Measurements from ENCODE around the gene EMC6.

EMC6 gene

DNA sequence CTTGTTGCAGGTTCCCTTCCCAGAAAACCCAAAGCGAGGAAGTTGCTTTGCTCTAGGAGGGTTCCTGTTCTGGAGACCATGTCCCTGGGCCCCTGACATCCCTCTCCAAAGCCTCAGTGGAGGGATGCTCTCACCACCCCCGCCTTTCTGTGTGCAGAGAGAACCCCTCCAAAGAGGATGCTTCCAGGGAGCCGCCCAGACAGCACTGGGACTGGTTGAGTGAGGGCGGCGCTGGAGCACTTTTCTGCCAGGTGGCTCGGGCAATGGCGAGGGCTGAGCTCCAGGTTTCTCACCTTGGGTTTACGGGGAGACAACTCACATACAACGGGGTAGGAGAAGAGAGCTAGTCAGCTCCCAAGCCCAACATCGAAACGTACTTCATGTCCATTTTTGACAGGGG, 7.3 kb downstream of the EMC6 start:
- intact Hi-C loops (cut with DNase I) = no loop called here

DNA sequence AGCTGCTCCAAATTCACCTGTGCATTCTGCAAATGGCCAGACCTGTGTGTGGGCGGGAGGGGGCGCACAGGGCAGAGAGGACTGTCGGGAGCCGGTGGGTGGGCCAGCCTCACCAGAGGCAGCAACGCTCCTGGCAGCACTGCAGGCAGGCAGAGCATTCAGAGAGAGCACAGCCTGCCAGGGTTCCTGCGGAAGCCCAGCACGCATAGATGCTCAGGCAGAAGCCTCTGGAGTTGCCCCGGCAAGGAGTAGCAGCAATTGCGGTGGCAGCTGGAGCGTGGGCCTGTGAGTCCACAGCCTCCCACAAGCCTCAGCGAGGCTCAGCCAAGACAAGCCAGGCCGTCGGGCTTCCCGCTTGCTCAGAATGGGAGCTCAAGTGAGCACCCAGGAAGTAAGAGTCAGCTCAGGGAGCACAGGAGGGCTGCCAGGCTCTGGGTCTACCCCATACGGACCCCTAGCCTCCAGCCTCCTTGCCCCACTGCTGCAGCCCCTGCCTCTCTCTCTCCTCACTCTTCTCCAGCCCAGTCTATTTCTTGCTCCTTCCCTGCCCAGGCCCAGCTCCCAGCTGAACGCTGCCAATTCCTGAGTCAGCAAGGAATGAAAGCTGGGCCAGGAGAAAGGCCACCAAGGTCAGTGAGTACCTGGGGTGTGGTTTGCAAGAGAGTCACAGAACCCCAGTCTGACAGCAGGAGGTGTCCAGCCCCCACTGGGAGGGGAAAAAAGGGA, 9.6 kb downstream of the EMC6 start:
- peak in 8 of 42 donors; percentile 38 to 68 (median 54) for DNase-seq
- intact Hi-C loops (cut with DNase I) = no loop called here

More for the DNA sequence above, 7.3 kb downstream of the EMC6 start:
- no peak for DNase-seq

DNA sequence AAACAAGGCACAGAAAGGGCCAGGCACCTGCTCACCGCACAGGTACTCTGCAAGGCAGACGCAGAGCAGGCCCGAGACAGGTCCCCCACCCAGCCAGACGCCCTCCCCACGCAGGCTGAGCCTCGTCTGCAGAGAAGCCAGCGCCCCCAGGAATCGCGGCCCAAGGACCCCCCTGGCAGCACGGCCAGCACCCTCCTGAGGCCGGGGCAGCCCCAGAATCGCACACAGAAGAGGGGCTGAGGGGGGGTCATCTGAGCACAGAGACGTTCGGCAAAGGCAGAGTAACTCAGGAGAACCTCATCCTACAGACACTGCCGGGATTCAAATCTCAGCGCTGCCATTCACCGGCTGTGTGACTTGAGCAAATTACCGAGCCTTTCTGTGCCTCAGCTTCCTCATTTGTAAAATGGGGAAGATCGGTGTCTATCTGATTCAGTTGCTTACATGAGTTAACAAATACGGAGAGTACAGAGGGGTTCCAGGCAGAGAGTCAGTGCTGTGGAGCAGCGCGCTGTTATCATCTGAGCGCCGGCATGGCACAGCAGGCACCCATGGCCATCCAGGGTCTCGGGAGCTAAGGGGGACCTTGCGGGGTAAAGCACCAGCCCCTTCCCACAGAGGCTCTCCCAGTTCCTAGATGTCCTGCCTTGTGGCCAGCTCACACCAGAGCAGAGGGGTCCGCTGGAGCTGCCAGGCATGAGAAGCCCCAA, 10.4 kb downstream of the EMC6 start:
- no peak for DNase-seq
- intact Hi-C loops (cut with DNase I) = no loop called here

DNA sequence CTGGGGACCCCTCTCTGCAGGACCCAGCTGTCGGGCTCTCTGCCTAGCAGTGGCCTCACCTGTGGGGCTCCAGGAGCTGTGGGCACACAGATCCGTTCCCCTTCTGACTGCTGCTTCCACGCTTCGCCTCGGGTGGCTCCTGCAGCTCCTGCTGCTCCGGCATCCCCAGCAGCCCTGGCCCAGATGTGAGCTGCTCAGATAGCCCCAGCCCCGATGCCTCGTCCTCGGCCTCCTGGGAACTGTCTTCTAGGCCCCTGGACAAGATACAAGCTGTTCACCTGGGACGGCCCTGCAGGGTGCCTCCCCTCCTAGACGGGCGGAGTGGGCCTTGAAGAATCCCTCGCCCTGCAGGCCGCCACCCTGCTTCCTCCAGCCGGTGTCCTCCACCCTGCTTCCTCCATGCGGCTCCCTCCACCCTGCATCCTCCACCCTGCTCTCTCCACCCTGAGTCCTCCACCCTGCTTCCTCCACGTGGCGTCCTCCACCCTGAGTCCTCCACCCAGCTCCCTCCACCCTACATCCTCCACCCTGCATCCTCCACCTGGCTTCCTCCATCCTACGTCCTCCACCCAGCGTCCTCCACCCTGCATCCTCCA, 11.0 kb downstream of the EMC6 start:
- intact Hi-C loops (cut with DNase I) = no loop called here
- DNase-seq = no peak

DNA sequence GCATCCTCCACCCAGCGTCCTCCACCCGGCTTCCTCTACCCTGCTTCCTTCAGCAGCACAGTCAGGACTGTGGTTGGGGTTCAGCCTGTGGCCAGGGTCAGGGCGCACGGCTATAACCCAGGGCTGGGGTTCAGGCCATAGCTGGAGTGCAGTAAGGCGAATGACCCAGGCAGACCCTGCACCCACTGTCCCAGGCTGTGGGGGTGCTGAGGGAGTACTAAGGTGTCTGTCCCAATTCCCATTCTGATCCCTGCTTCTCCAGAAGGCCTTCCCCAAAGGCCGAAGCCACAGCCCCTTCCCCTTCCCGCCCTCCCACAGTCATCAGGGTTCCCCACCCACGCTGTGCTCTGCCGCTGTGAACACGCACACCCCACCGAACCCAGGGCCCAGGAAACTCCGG, 12.4 kb downstream of the EMC6 start:
- intact Hi-C loops (cut with DNase I) = no loop called here

DNA sequence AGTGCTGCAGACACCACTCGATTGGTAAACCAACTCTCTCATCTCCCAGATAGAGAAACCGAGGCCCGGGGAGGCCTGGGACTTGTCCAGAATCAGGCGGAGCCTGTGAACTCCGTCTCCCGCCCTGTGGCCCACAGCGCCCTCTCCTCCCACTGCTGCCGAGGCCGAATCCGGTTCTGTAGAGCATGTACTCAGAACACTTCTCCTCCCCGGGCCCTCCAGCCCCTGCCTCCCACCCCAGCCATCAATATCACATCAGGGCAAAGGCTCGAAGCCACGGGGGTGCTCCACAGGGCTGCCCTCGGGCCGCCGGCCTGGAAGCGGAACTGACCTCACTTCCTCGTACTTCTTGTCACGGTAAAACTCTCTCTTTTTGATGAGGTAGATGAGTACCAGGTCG, 13.0 kb downstream of the EMC6 start:
- DNase-seq = no peak
- intact Hi-C loops (cut with DNase I) = no loop called here

More for the DNA sequence above, 12.4 kb downstream of the EMC6 start:
- peak in 1 of 42 donors; percentile 18 for DNase-seq

DNA sequence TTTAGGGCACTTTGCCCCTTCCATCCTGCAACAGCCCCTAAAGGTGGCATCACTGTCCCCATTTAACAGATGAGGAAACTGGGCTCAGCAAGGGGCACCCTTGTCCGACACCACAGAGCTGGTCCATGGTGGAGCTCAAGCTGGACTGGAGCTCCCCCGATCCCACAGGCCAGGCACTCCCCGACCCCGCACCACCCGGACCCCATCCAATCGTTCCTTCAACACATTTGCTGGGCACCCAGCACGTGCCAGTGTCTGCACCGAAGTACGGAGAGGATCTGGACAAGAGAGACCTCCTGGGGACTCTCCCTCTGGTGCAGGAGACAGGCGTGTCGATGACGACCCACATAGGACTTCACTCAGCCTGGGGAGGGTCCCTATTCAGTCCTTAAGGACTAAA, 13.4 kb downstream of the EMC6 start:
- no peak for DNase-seq
- intact Hi-C loops (cut with DNase I) = no loop called here

DNA sequence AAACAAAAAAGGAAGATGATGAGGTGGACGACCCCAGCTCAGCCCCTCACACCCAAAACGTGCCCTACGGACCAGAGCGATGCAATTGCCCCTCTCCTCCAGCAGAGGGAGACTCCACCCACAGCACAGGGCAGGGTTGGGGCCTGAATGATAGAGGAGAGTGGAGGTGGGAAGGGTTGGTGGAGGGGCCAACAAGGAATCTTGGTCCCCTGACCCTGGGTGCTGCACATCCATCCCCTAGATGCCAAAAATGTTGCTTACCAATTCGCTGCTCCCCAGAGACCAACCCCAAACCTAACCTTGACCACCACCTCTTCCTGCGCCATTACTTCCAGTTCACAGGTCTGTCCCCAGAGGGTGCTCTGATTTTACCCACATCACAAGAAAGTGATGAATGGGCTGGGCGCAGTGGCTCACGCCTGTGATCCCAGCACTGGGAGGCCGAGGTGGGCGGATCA, 14.5 kb downstream of the EMC6 start:
- intact Hi-C loops (cut with DNase I) = no loop called here
- peak in 10 of 42 donors; percentile 32 to 72 (median 45) for DNase-seq

DNA sequence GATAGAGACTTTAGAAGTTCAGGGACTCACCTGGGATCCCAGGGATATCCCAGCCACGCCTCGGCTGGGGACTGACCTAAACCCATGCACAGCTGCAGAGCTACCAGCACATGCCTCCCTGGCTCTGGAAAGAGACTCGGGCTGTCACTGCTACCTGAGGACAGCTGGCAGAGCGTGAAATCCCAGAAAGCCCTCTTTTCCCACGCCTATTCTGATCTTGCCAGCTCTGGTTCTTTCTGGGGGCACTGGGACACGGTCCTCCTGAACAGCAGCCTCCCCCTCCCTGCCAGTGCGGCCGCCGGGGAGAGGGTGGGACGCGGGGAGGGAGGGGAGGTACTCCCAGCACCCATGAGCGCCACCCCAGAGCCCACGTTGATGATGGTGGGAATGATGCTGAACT, 16.6 kb downstream of the EMC6 start:
- DNase-seq = no peak
- intact Hi-C loops (cut with DNase I) = no loop called here

DNA sequence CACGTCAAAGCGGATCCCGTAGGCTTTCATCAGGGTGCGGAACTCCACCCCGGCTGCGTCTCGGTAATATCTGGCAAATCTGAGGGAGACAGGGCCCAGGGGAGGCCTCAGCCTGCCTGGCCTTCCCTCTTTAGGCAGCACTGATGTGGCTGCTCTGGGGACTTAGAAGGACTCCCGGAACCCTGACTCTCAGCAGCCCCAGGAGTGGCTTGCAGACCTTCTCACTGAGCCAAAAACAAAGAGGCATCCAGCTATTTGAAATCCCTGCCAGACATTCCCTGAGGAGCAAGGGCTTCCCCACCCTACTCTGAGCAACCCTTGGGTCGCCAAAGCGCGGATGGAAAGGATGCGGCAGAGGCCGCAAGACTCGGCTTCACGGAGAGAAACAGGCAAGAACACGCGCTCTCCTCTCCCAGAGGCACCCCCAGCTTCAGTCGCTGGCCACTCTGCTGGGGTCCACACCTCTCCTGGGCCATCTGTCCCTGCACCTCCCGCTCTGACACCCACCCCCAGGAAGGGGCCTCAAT, 19.5 kb downstream of the EMC6 start:
- DNase-seq = peak in 12 of 42 donors; percentile 20 to 76 (median 42)
- intact Hi-C loops (cut with DNase I) = no loop called here

DNA sequence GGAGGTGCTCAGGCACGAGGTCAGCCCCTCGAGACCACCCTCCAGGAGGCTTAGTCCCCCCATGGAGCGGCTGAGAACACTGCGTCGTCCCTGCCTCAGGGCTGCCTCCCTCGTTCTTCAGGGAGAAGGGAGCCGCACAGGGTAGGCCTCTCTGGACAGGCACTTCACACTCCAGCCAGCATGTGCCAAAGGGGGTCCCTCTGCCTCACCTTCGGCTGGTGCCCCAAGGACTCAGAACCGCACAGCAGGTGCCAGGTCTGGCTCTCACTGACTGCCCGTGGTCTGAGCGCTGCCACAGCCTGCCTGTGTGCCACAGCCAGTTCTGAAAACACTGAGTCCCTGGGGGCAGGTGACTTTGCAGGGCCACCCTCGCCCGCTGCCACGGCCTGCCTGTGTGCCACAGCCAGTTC, 20.2 kb downstream of the EMC6 start:
- no peak for DNase-seq
- intact Hi-C loops (cut with DNase I) = no loop called here

DNA sequence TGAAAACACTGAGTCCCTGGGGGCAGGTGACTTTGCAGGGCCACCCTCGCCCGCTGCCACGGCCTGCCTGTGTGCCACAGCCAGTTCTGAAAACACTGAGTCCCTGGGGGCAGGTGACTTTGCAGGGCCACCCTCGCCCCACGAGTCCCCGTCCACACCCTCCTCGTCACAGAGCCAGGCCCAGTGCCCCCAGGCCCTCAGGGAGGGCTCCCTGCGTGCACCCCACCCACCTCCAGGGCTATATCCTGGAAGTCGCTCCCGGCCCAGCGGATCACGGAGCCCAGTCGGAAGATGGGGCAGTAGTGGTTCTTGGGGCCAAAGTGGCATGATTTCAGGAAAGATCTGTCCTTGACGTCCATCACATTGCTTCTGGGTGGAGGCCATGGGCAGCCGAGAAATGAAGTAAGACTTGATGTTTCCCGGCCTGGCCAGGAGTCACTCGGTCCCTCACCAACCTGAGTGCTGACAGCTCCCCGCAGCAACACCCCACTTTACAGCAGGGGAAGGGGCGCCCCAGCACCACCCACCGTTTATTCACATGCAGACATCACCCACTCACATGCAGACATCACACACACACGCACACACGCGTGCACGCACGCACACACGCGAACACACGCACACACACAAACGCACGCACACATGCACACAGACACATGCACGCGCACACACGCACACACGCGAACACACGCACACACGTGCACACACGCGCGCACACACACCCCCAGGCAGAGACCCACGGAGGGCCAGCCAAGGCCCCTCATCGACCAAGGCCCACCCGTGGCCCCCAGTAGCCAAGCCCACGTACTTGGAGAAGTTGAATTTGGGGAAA, 20.9 kb downstream of the EMC6 start:
- no peak for DNase-seq
- intact Hi-C loops (cut with DNase I) = no loop called here

DNA sequence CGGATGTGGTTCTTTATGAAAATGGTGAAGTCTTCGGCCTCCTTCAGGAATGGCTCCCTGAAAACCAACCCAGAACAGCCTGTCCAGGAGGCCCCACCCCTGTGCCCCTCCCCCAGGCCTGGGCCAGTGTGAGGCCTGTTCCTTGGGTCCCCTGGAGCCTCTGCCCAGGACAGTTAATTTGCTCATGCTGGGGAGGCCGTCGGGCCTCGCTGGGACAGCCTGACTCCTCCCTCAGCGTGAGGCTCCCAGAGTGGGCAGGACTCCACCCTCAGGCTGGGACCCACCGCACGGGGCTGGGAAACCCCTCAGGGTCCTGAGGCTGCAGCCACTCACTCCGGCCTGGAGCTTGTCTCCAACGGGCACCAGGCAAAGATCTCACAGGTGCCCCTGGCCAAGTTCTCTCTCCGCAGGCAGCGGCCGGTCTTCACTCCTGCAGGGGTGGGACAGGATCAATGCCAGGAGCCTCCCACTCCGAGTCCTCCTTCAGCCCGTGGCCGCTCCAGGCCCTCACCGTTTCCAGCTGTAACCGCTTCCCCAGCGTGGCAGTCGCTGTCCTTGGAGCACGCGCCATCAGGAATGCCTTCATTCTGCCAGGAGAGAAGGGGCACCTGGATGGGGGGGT, 21.6 kb downstream of the EMC6 start:
- DNase-seq = no peak
- intact Hi-C loops (cut with DNase I) = no loop called here

DNA sequence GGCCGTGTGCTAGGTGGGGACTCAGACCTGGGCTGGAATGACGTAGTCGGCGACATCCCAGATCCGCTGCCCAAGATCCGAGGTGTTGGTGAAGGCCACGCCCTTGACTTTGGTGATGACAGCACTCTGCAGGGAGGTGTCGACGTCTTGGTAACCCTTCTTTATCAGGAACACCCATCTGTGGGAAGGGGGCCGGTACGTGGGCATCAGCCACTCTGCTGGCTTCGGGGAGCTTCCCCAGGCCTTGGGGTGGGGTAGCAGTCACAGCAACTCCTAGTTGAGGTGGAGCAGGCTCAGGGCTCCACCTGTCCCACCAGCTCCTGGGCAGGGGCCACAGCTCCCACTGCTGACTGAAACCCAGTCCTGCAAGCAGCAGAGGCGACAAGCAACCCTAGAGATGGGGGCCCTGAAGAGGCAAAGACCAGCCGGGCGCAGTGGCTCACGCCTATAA, 23.0 kb downstream of the EMC6 start:
- no peak for DNase-seq
- intact Hi-C loops (cut with DNase I) = no loop called here

DNA sequence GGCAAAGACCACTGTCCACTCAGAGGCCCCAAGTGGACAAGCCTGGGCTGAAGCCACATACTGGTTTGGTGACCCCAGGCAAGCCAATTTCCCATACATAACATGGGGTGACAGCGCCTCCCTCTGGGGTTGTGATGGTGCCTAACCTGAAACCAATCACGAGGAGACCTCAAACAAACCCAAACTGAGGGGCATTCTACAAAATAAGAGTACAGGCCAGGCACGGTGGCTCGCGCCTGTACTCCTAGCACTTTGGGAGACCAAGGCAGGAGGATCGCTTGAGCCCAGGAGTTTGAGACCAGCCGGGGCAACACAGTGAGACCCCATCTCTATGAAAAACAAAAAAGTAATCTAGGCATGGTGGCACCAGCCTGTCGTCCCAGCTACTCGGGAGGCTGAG, 23.7 kb downstream of the EMC6 start:
- DNase-seq = peak in 1 of 42 donors; percentile 51
- intact Hi-C loops (cut with DNase I) = no loop called here

DNA sequence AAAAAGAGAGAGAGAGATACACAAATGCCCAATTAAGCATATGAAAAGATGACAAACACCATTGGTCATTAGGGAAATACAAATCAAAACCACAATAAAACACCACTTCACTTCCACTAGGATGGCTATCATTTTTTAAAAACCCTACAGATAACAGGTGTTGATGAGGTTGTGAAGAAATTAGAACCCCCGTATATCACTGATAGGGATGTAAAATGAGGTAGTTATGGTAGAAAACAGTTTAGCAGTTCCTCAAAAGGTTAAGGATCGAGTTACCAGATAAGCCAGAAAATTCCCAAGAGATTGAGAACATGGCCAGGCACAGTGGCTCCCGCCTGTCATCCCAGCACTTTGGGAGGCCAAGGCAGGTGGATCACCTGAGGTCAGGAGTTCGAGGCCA, 24.5 kb downstream of the EMC6 start:
- intact Hi-C loops (cut with DNase I) = no loop called here
- DNase-seq = no peak

DNA sequence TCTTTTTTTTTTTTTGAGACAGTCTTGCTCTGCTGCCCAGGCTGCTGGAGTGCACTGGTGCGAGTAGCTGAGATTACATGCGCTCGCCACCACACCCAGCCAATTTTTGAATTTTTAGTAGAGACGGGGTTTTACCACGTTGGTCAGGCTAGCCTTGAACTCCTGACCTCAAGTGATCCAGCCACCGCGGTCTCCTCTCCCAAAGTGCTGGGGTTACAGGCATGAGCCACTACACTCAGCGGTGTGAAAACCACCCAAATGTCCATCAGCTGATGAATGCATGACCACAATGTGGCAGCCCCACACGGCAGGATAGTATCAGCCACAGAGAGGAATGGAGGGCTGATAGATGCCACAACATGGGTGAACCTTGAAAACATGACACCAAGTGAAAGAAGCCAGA, 25.2 kb downstream of the EMC6 start:
- DNase-seq = no peak
- intact Hi-C loops (cut with DNase I) = no loop called here

DNA sequence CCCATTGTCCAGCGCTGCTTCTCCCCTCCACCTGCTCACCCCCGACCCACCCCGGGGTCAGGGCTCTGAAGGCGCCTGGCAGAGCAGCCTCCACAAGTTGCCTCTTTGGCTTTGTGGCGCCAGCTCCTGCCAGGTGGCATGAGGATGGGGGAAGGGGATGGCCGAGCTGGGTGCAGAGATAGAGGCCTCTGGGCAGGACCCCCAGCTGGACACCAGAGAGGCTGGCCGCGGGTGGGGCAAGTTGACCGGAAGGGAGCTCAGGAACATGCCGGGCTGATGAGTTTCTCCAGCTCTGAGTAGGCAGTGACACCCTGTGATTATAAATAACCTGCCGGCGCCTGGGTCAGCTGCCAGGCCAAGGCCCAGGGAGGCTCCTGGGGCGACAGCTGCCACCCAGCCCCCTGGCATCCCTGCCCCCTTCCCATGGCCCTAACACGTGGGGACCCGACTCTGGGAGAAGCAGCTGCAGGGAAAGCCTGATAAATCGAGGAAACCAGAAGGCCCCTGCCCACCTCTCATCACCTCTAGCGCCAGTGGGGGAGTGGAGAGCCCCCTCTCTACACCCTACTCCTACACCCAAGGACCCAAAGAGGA, 26.6 kb downstream of the EMC6 start:
- peak in 1 of 42 donors; percentile 13 for DNase-seq
- intact Hi-C loops (cut with DNase I) = no loop called here
